ENCODE data around the gene AGFG2. TPM values are rescaled to one million over a fixed set of nuclear protein-coding genes. Genes with fewer than 3 reads are reported as not detected.

The AGFG2 gene
- total and polyA plus RNA-seq, 12 donors, result 14.0 to 175 (median 107) TPM

GRCh38 chr7:100577103-100577502 lies 38.1 kb downstream of the AGFG2 start:
- WGBS, 4 donors, result 85 to 97% (median 92%) methylated on average over 3 to 24 of the region's 24 CpGs
- peaks cover 0 to under 1% of the 10 kb centered on the region in 2 donors for H3K4me1 ChIP-seq (replicated peaks in 1 of 2)
- no peaks in the 10 kb centered on the region for H3K9me3 ChIP-seq (replicated peaks in 1 of 3)
- H3K36me3 ChIP-seq (replicated peaks in 1 of 2), result peaks cover 0 to 80% of the 10 kb centered on the region in 2 donors
- DNase-seq, result no peak
- no peaks in the 10 kb centered on the region for H3K27me3 ChIP-seq
- TF ChIP-seq POLR2A (IDR thresholded peaks at IDR 0.05) (no peak), CTCF (IDR thresholded peaks at IDR 0.05) (no peak)
- no peak overlapping the region for H3K27ac ChIP-seq
- intact Hi-C loops (cut with DNase I), result no loop called here
- H3K4me3 ChIP-seq, result no peak overlapping the region

- peaks cover 2 to 4% of the 10 kb centered on the region in 2 donors for H3K4me1 ChIP-seq (replicated peaks in 1 of 2)
- H3K4me3 ChIP-seq, result no peak overlapping the region
- no peak overlapping the region for H3K27ac ChIP-seq
- no peaks in the 10 kb centered on the region for H3K27me3 ChIP-seq
- intact Hi-C loops (cut with DNase I), result no loop called here
- no peak for TF ChIP-seq POLR2A (IDR thresholded peaks at IDR 0.05)
- no peak for TF ChIP-seq CTCF (IDR thresholded peaks at IDR 0.05)
- peak in 1 of 7 donors; percentile 50 for DNase-seq
- H3K9me3 ChIP-seq (replicated peaks in 1 of 3), result no peaks in the 10 kb centered on the region
- 81 to 96% (median 90%) methylated on average over 3 to 14 of the region's 14 CpGs for WGBS, 4 donors
- peaks cover 0 to 82% of the 10 kb centered on the region in 2 donors for H3K36me3 ChIP-seq (replicated peaks in 1 of 2)
These were observed 38.5 kb downstream of the AGFG2 start for GRCh38 chr7:100577507-100577906.

GRCh38 chr7:100578246-100579183 lies 39.5 kb downstream of the AGFG2 start:
- Histone ChIP-seq H3K9me3 (replicated peaks in 1 of 3) (no peaks in the 10 kb centered on the region), H3K4me1 (replicated peaks in 1 of 2) (peaks cover 12 to 14% of the 10 kb centered on the region in 2 donors), H3K4me3 (no peak overlapping the region), H3K27me3 (no peaks in the 10 kb centered on the region), H3K36me3 (replicated peaks in 1 of 2) (peaks cover 0 to 82% of the 10 kb centered on the region in 2 donors), H3K27ac (no peak overlapping the region)
- no peak for DNase-seq
- WGBS, 4 donors, result 89 to 94% (median 92%) methylated on average over 21 to 28 of the region's 28 CpGs
- no peak for TF ChIP-seq CTCF (IDR thresholded peaks at IDR 0.05)
- no peak for TF ChIP-seq POLR2A (IDR thresholded peaks at IDR 0.05)
- intact Hi-C loops (cut with DNase I), result no loop called here

GRCh38 chr7:100580466-100581283 lies 41.7 kb downstream of the AGFG2 start:
- no peaks in the 10 kb centered on the region for H3K9me3 ChIP-seq (replicated peaks in 1 of 3)
- no peaks in the 10 kb centered on the region for H3K27me3 ChIP-seq
- peak in 1 of 7 donors; percentile 52 for DNase-seq
- intact Hi-C loops (cut with DNase I), result loop anchor here in 1 of 2 donors (5.0 kb wide), 1 partner anchor 97 kb away; no protein-coding TSS in a partner anchor
- peaks cover 21 to 30% of the 10 kb centered on the region in 2 donors for H3K4me1 ChIP-seq (replicated peaks in 1 of 2)
- 73 to 82% (median 80%) methylated on average over 8 to 11 of the region's 11 CpGs for WGBS, 4 donors
- H3K27ac ChIP-seq, result no peak overlapping the region
- H3K36me3 ChIP-seq (replicated peaks in 1 of 2), result peaks cover 0 to 63% of the 10 kb centered on the region in 2 donors
- TF ChIP-seq CTCF (IDR thresholded peaks at IDR 0.05) (no peak), POLR2A (IDR thresholded peaks at IDR 0.05) (no peak)
- no peak overlapping the region for H3K4me3 ChIP-seq

All from adrenal gland (tissue), 12 donors.